GM23248 (cell line): ENCODE results near the gene IL1F10.

Experiments used
- EZH2 ChIP-seq: fragments of 200-600 bp; sonication (generic); IDR thresholded peaks from 2 replicates; pipeline ENCODE4 v1.6.1; 2018; ENCODE audit warnings: antibody characterized with exemption, mild to moderate bottlenecking; ENCODE audit not compliant: insufficient read depth, poor library complexity, severe bottlenecking
- EZH2phosphoT487 ChIP-seq: fragments of 200-600 bp; sonication (generic); IDR thresholded peaks from 2 replicates; pipeline ENCODE4 v1.6.1; 2018; ENCODE audit warnings: antibody characterized with exemption, moderate library complexity, mild to moderate bottlenecking, low read depth; ENCODE audit not compliant: insufficient read depth

GRCh38 chr2:113075600-113075999, 7.8 kb downstream of the IL1F10 start:
- TF ChIP-seq EZH2 (no peak), EZH2phosphoT487 (no peak)
